Natural killer cell (primary cell): ENCODE measurements around the gene ADGRV1. TPM values are rescaled to one million over a fixed set of nuclear protein-coding genes. Genes with fewer than 3 reads are reported as not detected.

Experiments used
- ATAC-seq, 3 donors: fragments of 150-1000 bp in 2 of 3; fragments of 200-7000 bp in 1 of 3; cut with Tn5 transposase; 1 replicate in 1 of 3; 2 replicates in 2 of 3; pipeline ENCODE4 v1.10.0; 2021; ENCODE audit warnings: mild to moderate bottlenecking in 2 of 3, moderate library complexity in 2 of 3
- DNase-seq, 2 donors: peaks; one replicate each; pipeline versions ENCODE4 v3.0.0 to v3.0.0-alpha.2; 2013 to 2021; ENCODE audit warnings: mixed read lengths in 1 of 2
- H3K27ac ChIP-seq: one replicate; pipeline ENCODE4 v1.5.1; 2013; ENCODE audit warnings: mild to moderate bottlenecking, low read length
- H3K27me3 ChIP-seq: one replicate; pipeline ENCODE4 v1.6.1; 2013; ENCODE audit warnings: low read length; ENCODE audit not compliant: control insufficient read depth, insufficient read depth
- H3K36me3 ChIP-seq: one replicate; pipeline ENCODE4 v1.6.1; 2013; ENCODE audit warnings: low read length; ENCODE audit not compliant: control insufficient read depth, insufficient read depth
- H3K4me1 ChIP-seq: one replicate; pipeline ENCODE4 v1.6.1; 2013; ENCODE audit warnings: low read length; ENCODE audit not compliant: control insufficient read depth, insufficient read depth
- H3K4me3 ChIP-seq: one replicate; pipeline ENCODE4 v1.5.1; 2013; ENCODE audit warnings: low read length
- H3K9me3 ChIP-seq: one replicate; pipeline ENCODE4 v1.6.1; 2013; ENCODE audit warnings: low read length; ENCODE audit not compliant: control insufficient read depth, insufficient read depth
- H3K27ac Mint-ChIP-seq, 2 donors: one replicate each; pipeline ENCODE4 v1.8.0; 2022; ENCODE audit warnings: mild to moderate bottlenecking in 2 of 2, mixed read lengths in 2 of 2, moderate library complexity in 1 of 2
- H3K27me3 Mint-ChIP-seq, 2 donors: one replicate each; pipeline ENCODE4 v1.8.0; 2022; ENCODE audit warnings: low read depth in 2 of 2, mixed read lengths in 2 of 2
- H3K36me3 Mint-ChIP-seq: one replicate; pipeline ENCODE4 v1.8.0; 2022; ENCODE audit warnings: mixed read lengths
- H3K4me1 Mint-ChIP-seq, 2 donors: one replicate each; pipeline ENCODE4 v1.8.0; 2022; ENCODE audit warnings: mixed read lengths in 2 of 2
- H3K4me3 Mint-ChIP-seq: one replicate; pipeline ENCODE4 v1.8.0; 2022; ENCODE audit warnings: mild to moderate bottlenecking, moderate library complexity, mixed read lengths
- H3K9me3 Mint-ChIP-seq, 2 donors: one replicate each; pipeline ENCODE4 v1.8.0; 2022; ENCODE audit warnings: mixed read lengths in 2 of 2
- WGBS: methylation state at CpG from one replicate; pipeline ENCODE4 v1.1.7; 2013; ENCODE audit warnings: missing lambda C conversion rate; ENCODE audit not compliant: insufficient coverage; 5-methylcytosine and 5-hydroxymethylcytosine counted together
- intact Hi-C: fragments of 100-400 bp; cut with micrococcal nuclease; formaldehyde crosslinking; loops from one replicate; pipeline ENCODE4 v1.14.2; 2022
- total RNA-seq, 4 donors: library from RNA; stranded (reverse); fragments of 120-200 nt in 1 of 4; gene quantifications; one replicate each; pipeline versions ENCODE4 v1.2.3 to v1.2.4, GENCODE V29; 2013 to 2022
- TF ChIP-seq, protein P1 (sequence below): fragments of 200-600 bp; IDR thresholded peaks from one replicate; pipeline ENCODE4 v1.8.0; 2022; ENCODE audit warnings: antibody characterized with exemption

Gene ADGRV1
- total RNA-seq, 3 donors from 2014 or later (not counting 1 experiment from before 2014, with no cell fraction given), result 0.50 to 0.71 TPM; not detected in 1

GRCh38 chr5:90518661-90519060, 39.9 kb upstream of the ADGRV1 start:
- DNase-seq, result no peak
- H3K4me1 Mint-ChIP-seq, result peaks cover 18 to 19% of the 10 kb centered on the region in 2 donors
- TF ChIP-seq, protein P1, sequence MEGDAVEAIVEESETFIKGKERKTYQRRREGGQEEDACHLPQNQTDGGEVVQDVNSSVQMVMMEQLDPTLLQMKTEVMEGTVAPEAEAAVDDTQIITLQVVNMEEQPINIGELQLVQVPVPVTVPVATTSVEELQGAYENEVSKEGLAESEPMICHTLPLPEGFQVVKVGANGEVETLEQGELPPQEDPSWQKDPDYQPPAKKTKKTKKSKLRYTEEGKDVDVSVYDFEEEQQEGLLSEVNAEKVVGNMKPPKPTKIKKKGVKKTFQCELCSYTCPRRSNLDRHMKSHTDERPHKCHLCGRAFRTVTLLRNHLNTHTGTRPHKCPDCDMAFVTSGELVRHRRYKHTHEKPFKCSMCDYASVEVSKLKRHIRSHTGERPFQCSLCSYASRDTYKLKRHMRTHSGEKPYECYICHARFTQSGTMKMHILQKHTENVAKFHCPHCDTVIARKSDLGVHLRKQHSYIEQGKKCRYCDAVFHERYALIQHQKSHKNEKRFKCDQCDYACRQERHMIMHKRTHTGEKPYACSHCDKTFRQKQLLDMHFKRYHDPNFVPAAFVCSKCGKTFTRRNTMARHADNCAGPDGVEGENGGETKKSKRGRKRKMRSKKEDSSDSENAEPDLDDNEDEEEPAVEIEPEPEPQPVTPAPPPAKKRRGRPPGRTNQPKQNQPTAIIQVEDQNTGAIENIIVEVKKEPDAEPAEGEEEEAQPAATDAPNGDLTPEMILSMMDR, result no peak
- Histone ChIP-seq H3K4me3 (no peak overlapping the region), H3K36me3 (peaks cover 38% of the 10 kb centered on the region), H3K4me1 (no peaks in the 10 kb centered on the region), H3K9me3 (no peaks in the 10 kb centered on the region), H3K27ac (no peak overlapping the region), H3K27me3 (no peaks in the 10 kb centered on the region)
- intact Hi-C loops, result no loop called here
- H3K4me3 Mint-ChIP-seq, result no peak overlapping the region
- H3K27me3 Mint-ChIP-seq, result no peaks in the 10 kb centered on the region
- H3K9me3 Mint-ChIP-seq, result no peaks in the 10 kb centered on the region
- H3K36me3 Mint-ChIP-seq, result peaks cover 21% of the 10 kb centered on the region
- H3K27ac Mint-ChIP-seq, result peak overlapping the region; percentile 5 to 64
- ATAC-seq, result no peak

- Histone ChIP-seq H3K4me3 (no peak overlapping the region), H3K27ac (no peak overlapping the region), H3K4me1 (no peaks in the 10 kb centered on the region), H3K9me3 (no peaks in the 10 kb centered on the region), H3K36me3 (peaks cover 42% of the 10 kb centered on the region), H3K27me3 (no peaks in the 10 kb centered on the region)
- Mint-ChIP-seq H3K4me3 (no peak overlapping the region), H3K4me1 (peaks cover 18 to 19% of the 10 kb centered on the region in 2 donors), H3K27me3 (no peaks in the 10 kb centered on the region), H3K27ac (peak overlapping the region; percentile 5 to 64), H3K36me3 (peaks cover 21% of the 10 kb centered on the region), H3K9me3 (no peaks in the 10 kb centered on the region)
- TF ChIP-seq, protein P1, result no peak
- intact Hi-C loops, result no loop called here
- WGBS, result 98% methylated on average over 6 of the region's 7 CpGs
- DNase-seq, result no peak
- no peak for ATAC-seq
Observed at GRCh38 chr5:90519081-90519480, 39.5 kb upstream of the ADGRV1 start.

- Mint-ChIP-seq H3K36me3 (no peaks in the 10 kb centered on the region), H3K9me3 (no peaks in the 10 kb centered on the region), H3K27me3 (peaks cover 16 to 28% of the 10 kb centered on the region in 2 donors), H3K27ac (peak overlapping the region; percentile 90 to 93), H3K4me3 (peak overlapping the region; percentile 95), H3K4me1 (peaks cover 21 to 37% of the 10 kb centered on the region in 2 donors)
- ATAC-seq (peak; percentile 18 to 37 (median 29)), DNase-seq (peak in 1 of 2 donors; percentile 70)
- no peaks in the 10 kb centered on the region for H3K9me3 ChIP-seq
- peaks cover 12% of the 10 kb centered on the region for H3K36me3 ChIP-seq
- H3K27me3 ChIP-seq, result peaks cover 3% of the 10 kb centered on the region
- peak overlapping the region; percentile 89 for H3K4me3 ChIP-seq
- TF ChIP-seq, protein P1, result no peak
- intact Hi-C loops, result loop anchor here (1.0 to 5.0 kb wide), 3 partner anchors 54 to 854 kb away; partner anchors contain the start of genes ARRDC3, CETN3, MBLAC2 and POLR3G
- H3K27ac ChIP-seq, result peak overlapping the region; percentile 93
- H3K4me1 ChIP-seq, result peaks cover 12% of the 10 kb centered on the region
- WGBS, result 9% methylated on average over 18 of the region's 18 CpGs
Observed at GRCh38 chr5:90528601-90529193, 29.9 kb upstream of the ADGRV1 start.
